Measurements from ENCODE around the gene ASS1.

The ASS1 gene

DNA sequence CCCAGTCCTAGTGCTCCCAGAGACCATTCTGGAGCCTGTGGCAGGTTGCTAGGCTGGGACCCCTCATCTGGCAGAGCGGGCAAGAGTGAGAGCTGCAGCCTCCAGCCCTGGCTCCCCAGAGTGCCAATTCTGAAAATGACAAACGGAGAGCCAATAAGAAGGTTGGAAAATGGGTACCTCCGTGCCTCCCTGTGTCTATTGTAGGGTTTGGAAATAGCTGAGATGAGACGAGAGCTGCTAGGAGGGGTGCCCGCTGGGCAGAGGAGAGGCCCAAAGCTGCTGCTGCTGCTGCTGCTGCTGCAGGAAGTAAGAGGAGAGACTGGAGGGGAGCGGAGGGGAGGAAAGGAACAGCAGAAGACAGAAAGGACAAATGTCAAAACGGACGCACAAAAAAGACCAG lies 98.6 kb downstream of the ASS1 start:
- no peak for FAIRE-seq
- TF ChIP-seq POLR2AphosphoS5 (IDR thresholded peaks at IDR 0.05; ENCODE audit: low read depth, low read length), result no peak
- no peak for TF ChIP-seq POU2F2 (IDR thresholded peaks at IDR 0.05; ENCODE audit: low read depth, low read length)
- no peak for TF ChIP-seq PAX5 (IDR thresholded peaks at IDR 0.05; ENCODE audit: insufficient read depth, low read length, severe bottlenecking)
- no peak for TF ChIP-seq SPI1 (IDR thresholded peaks at IDR 0.05; ENCODE audit: low read depth, low read length)
- TF ChIP-seq POLR2A (IDR thresholded peaks at IDR 0.05; ENCODE audit: low read depth, low read length), result no peak
- DNase-seq (ENCODE audit: insufficient read length, low spot score), result no peak

- TF ChIP-seq SPI1 (IDR thresholded peaks at IDR 0.05; ENCODE audit: low read depth, low read length) (no peak), POLR2AphosphoS5 (IDR thresholded peaks at IDR 0.05; ENCODE audit: low read depth, low read length) (no peak), POLR2A (IDR thresholded peaks at IDR 0.05; ENCODE audit: low read depth, low read length) (no peak), PAX5 (IDR thresholded peaks at IDR 0.05; ENCODE audit: insufficient read depth, low read length, severe bottlenecking) (no peak), POU2F2 (IDR thresholded peaks at IDR 0.05; ENCODE audit: low read depth, low read length) (no peak), TAF1 (IDR thresholded peaks at IDR 0.05; ENCODE audit: low read depth, low read length) (no peak)
- FAIRE-seq, result no peak
- DNase-seq (ENCODE audit: insufficient read length, low spot score), result no peak
Observed at GRCh38 chr9:130543859-130544258, 99.1 kb downstream of the ASS1 start.

GRCh38 chr9:130544364-130544763 lies 99.6 kb downstream of the ASS1 start:
- no peak for DNase-seq (ENCODE audit: insufficient read length, low spot score)
- TF ChIP-seq PAX5 (IDR thresholded peaks at IDR 0.05; ENCODE audit: insufficient read depth, low read length, severe bottlenecking) (no peak), TAF1 (IDR thresholded peaks at IDR 0.05; ENCODE audit: low read depth, low read length) (no peak), POLR2AphosphoS5 (IDR thresholded peaks at IDR 0.05; ENCODE audit: low read depth, low read length) (no peak), POLR2A (IDR thresholded peaks at IDR 0.05; ENCODE audit: low read depth, low read length) (no peak), SPI1 (IDR thresholded peaks at IDR 0.05; ENCODE audit: low read depth, low read length) (no peak), POU2F2 (IDR thresholded peaks at IDR 0.05; ENCODE audit: low read depth, low read length) (no peak)

DNA sequence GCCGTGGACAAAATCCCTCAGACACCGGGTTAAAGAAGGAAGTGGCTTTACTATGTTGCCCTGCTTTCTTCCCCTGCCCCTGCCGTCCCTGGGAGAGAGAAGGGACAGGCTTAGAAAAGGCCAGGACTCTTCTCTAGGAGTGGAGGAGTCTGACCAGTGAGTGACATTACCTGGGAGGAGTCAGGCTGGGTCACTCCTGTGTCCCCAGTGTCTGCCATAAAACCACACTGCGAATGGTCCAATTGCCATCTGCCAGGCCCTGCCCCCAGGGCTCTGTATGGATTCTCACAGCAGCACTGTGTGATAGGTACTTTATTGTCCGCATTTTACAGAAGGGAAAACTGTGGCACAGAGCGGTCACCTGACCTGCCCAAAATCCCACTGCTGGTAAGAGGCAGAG lies 103.3 kb downstream of the ASS1 start:
- FAIRE-seq, result no peak
- DNase-seq (ENCODE audit: insufficient read length, low spot score), result no peak
- TF ChIP-seq POLR2A (IDR thresholded peaks at IDR 0.05; ENCODE audit: low read depth, low read length) (no peak), POU2F2 (IDR thresholded peaks at IDR 0.05; ENCODE audit: low read depth, low read length) (no peak), SPI1 (IDR thresholded peaks at IDR 0.05; ENCODE audit: low read depth, low read length) (no peak), PAX5 (IDR thresholded peaks at IDR 0.05; ENCODE audit: insufficient read depth, low read length, severe bottlenecking) (no peak), TAF1 (IDR thresholded peaks at IDR 0.05; ENCODE audit: low read depth, low read length) (no peak), POLR2AphosphoS5 (IDR thresholded peaks at IDR 0.05; ENCODE audit: low read depth, low read length) (no peak)

More at GRCh38 chr9:130544364-130544763, 99.6 kb downstream of the ASS1 start:
- no peak for FAIRE-seq

GRCh38 chr9:130549093-130549735 lies 104.5 kb downstream of the ASS1 start:
- no peak for DNase-seq (ENCODE audit: insufficient read length, low spot score)
- TF ChIP-seq SPI1 (IDR thresholded peaks at IDR 0.05; ENCODE audit: low read depth, low read length) (no peak), TAF1 (IDR thresholded peaks at IDR 0.05; ENCODE audit: low read depth, low read length) (no peak), PAX5 (IDR thresholded peaks at IDR 0.05; ENCODE audit: insufficient read depth, low read length, severe bottlenecking) (no peak), POLR2A (IDR thresholded peaks at IDR 0.05; ENCODE audit: low read depth, low read length) (no peak), POU2F2 (IDR thresholded peaks at IDR 0.05; ENCODE audit: low read depth, low read length) (no peak), POLR2AphosphoS5 (IDR thresholded peaks at IDR 0.05; ENCODE audit: low read depth, low read length) (no peak)
- no peak for FAIRE-seq
